GM19467 (cell line): Measurements from ENCODE around the gene CISD1.

ENCODE experiments used
- ATAC-seq: cut with Tn5 transposase; IDR thresholded peaks from one replicate; pipeline ENCODE4 v1.9.1; 2021; ENCODE audit warnings: mild to moderate bottlenecking, moderate library complexity; ENCODE audit not compliant: unreplicated experiment

CISD1 gene

DNA sequence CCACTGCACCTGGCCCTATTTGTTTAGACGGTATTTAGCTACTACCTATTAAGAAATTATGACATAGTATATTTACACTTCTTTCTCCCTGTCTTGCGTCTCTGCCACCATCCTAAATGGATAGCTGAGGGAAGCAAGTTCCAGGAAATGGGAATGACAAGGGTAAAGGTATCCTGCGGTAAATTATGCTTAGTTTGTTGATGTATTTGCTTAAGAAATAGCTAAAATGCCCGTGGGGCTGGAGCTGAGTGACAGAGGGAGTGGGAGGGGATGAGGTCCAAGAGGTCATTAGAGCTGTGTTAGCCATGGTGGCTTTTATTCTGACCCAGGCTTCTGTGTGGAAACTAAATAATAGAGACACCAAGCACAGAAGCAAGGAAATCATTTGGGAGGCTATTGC is 36.9 kb downstream of the CISD1 start:
- ATAC-seq = no peak

DNA sequence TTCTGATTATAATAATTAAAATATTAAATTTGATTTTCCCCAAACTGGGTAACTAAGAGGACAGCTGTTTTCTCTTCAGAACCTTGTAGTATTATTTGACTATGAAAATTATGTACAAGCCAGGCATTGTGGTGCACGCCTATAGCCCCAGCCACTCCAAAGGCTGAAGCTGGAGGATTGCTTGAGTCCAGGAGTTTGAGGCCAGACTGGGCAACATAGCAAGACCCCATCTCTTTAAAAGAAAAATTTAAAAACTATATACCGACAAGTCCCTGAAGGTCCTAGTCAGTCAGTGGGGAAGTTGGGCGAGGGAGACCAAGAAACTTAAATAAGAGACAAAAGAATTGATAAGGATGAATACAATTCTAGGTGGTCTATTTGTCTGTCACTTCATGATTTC is 38.7 kb downstream of the CISD1 start:
- no peak for ATAC-seq

DNA sequence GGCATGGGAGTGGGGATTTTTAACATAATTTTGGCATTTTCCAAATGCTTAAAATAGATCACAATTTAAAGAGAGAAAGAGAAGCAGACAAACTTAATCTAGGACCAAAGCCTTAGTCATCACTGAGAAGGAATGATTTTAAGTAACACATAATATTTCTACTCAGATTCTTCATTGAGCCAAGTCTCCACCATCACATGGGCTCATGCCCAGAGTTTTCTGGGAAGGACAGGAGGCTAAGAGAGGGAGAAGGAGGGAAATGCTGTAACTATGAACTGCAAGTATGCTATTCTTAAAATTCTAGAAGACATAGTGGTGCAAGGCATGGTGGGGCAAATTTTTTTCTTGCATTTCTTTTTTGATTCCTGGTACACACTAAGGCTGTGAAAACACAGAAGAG is 42.1 kb downstream of the CISD1 start:
- no peak for ATAC-seq

DNA sequence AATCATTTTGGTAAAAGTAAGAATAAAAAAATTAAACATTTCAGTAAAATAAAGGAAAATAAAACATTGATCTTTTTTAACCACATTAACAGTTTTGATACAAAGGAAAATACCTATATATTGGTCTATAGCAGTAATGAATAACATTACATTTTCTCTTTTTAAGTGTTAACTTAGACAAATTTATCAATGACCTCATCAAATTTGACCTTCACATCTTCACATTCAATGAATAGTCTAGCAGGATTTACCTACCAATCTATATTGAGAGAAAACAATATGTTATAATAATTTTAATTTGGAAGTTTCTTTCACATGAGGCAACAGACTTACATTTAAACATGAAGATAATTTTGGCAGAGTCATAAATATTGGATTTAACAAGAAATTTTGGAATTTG is 47.9 kb downstream of the CISD1 start:
- no peak for ATAC-seq

DNA sequence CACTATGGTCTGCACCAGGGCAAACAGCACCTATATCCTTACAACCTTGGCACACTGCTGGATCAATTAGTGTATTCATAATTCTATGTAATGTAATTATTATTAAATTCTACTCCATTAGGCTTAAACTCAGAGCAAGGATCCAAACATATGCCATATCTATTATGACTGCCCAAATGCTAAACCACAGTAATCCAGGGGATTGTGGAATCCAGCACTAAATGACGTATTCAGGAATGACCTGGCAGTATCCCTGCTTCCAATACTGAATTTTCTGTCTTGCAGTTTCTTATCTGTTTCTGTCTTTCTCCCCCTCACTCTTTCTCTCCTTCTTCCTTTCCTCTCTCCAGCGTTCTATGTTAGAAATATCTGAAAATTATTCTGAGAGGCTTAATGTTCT is 49.4 kb downstream of the CISD1 start:
- ATAC-seq = no peak

DNA sequence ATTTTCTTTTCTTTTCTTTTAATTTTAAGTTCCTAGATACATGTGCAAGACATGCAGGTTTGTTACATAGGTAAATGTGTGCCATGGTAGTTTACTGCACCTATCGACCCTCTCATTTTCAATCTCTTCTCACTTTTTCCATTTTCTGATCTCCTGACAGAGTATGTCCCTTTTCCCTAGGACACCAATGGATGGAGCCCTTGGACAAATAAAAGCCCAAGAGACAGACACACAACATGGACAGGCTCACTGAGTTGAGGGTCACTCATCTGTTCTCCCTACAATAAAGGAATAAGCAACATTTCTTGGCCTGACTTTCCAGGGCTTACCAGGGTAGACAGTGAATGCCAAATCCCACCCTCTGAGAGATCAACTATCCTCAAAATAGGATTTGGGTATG is 50.6 kb downstream of the CISD1 start:
- no peak for ATAC-seq

DNA sequence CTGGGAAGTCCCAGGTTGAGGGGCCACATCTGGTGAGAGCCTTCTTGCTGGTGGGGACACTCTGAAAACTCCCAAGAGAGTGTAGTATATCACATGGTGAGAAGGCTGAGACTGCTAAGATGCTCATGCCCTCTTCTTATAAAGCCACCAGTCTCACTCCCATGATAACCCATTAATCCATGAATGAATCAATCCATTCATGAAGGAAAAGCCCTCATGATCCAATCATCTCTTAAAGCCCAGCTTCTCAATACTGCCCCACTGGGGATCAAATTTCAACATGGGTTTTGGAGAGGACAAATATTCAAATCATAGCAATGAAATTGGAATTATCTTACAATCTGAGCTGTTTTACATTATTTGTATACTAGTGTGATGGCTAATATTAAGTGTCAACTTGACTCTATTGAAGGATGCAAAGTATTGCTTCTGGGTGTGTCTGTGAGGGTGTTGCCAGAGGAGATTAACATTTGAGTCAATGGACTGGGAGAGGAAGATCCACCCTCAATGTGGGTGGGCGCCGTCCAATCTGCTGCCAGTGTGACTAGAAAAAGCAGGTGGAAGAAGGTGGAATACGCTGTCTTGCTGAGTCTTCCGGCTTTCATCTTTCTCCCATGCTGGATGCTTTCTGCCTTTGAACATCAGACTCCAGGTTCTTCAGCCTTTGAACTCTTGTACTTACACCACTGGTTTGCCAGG is 51.5 kb downstream of the CISD1 start:
- ATAC-seq = no peak

DNA sequence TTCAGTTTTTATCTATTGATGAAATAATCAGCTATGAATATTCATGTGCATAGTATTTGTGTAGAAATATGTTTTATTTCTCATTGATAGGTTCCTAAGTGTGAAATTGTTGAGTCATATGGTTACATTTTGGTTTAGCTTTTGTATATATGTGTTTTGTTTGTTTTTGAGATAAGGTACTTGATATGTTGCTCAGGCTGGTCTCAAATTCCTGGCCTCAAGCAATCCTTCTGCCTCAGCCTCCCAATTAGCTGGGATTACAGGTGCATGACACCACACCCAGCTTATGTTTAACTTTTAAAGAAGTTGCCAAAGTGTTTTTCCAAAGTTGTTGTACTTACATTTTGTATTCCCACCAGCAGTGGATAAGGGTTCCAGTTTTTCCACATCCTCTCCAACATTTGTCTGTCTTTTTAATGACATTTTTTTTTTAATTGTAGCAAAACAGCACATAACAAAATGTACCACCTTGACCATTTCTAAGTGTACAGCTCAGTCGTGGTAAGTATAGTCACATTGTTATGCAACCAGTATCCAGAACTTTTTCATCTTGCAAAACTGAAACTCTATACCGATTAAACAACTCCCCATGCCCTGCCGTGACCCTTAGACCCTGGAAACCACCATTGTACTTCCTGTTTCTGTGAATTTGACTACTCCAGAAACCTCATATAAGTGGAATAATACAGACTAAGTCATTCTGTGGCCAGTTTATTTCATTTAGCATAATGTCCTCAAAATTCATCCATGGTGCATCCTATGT is 53.3 kb downstream of the CISD1 start:
- ATAC-seq = peak; percentile 86

DNA sequence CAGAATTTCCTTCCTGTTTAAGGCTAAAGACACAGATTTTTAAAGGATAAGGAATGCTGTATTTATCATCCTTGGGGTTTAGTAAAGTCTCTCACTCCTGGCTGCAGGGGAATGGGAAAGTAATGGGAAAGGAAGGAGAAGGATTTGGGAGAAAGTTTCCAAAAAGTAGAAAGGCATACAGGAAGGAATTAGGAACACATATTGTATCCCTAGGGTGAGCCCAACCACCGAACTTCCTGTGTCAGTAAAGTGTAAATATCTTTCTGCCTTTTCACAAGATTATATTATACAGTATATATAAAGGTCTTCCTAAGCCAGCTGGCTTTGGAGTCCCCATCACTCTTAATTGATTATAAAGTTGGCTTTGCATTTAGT is 53.9 kb downstream of the CISD1 start:
- no peak for ATAC-seq

DNA sequence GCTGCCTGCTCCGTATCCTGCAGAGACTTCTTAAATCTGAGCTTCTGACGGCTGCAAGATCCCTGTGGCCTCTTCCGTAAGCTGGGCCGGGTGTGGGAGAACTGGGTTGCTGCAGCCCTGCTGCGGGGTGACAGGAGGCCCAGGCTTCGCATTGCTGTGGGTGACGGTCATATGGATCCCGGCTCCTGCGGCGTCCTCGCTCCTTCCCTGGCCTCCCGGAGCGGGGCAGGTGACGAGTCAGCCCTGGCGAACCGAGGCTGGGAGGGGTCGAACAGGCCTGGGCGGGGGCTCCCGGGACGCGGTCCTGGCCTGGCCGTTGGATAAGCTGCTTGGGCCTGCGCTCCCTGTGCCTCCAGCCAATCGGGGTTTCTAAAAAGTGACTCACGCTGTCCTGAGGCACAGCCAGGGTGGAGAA is 58.0 kb downstream of the CISD1 start:
- no peak for ATAC-seq

DNA sequence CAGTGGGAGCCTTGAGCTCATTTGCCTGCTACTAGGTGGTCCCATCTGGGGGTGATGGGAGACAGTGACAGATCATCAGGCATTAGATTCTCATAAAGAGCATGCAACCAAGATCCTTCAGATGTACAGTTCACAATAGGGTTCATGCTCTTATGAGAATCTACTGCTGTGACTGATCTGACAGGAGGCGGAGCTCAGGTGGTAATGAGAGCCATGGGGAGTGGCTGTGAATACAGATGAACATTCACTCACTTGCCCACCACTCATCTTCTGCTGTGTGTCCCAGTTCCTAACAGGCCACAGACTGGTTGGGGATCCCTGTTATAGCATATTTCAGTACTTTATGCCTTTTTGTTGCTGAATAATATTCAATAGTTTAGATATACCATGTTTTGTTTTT is 59.3 kb downstream of the CISD1 start:
- no peak for ATAC-seq

DNA sequence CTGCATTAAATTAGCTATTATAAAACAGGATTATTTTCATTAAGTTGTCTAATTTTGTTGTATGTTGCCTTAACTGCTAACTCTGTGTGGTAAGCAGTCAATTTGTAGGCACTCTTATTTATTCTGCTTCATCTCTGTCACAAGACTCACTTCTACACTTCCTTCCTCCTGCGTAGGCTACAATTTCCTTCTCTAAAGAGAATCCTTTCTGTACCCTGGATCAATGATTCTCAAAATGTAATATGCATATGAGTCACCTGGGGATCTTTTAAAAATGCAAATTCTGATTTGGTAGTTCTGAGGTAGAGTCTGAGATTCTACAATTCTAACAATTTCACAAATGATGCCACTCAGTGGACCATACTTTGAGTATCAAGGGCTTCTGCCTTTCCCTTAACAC is 61.5 kb downstream of the CISD1 start:
- no peak for ATAC-seq

DNA sequence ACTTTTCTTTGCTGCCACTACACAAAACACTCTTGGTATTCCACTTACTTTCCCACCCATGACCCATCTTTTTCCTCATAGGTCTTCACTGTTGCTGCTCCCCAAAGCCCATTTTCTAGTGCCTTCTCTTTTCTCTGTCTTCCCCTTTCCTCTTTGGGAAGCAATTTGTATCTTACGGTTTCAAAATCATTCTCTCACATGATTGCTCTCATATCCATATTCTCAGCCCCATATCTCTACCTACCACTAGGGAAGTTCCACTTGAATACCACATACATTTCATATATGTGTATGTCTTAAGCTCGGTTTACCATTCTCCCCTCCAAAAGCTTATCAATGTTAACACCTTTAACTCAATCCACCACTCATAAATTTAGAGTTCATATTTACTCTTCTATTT is 62.7 kb downstream of the CISD1 start:
- ATAC-seq = no peak

DNA sequence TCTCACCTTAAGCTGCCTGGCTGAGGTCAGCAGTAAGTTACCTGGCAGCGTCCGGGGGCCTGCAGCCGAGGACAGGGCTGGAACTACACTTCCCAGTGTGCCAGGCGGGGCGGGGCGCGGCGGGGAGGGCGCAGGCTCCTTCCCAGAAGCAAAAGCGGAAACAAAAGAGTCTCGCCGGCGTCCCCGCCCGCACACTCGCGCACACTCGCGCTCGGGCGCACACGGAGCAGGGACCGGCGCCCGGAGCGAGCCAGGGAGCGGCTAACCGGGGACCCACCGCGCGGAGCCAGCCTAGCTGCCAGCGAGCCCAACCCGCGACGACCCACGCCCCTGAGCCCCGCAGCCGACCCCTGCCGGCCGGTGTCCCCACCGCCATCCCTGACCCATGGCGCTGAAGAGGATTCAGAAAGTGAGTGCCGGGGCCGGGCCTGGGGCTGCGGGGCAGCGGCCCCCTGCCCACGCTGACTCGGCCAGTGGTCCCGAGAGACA is 65.9 kb downstream of the CISD1 start, which contains the start of gene UBE2D1:
Gene UBE2D1, plus strand, starts transcription at position 190 of the 489 bp plus-strand sequence. Its CDS starts 196 bp downstream, at position 386.
- peak; percentile 99 for ATAC-seq

DNA sequence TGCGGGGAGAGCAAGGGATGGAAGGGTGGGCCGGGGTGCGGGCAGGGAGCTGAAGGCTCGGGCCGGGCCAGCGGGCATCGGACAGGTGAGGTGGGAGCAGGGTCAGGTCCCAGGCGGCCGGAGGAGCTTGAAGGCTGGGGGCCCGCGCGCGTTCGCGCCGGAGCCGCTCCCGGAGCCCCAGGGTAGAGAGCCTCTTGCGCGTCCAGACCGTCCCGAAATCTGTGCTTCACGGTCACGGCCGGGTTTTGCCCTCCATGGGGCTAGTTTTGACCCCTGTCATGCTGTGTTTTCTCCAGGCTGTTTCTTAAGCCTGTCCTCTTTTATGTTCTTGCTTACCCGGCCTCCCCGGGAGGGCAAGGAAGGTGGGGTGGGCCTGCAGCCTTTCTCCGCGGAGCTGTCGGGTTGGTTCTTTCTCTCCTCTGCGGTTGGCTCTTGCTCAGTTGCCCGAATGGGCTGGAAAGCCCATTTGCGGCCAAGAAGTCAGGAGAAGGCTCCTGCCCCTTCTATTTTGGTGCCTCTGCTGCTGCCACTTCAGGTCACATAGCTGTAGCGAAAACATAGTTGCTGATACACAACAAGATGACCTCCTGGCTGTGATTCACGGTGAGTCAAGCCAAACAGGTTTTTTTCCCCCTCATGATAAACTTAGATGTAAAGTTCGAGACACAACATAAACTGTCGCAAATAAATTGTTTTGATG is 66.5 kb downstream of the CISD1 start:
- ATAC-seq = peak; percentile 39

DNA sequence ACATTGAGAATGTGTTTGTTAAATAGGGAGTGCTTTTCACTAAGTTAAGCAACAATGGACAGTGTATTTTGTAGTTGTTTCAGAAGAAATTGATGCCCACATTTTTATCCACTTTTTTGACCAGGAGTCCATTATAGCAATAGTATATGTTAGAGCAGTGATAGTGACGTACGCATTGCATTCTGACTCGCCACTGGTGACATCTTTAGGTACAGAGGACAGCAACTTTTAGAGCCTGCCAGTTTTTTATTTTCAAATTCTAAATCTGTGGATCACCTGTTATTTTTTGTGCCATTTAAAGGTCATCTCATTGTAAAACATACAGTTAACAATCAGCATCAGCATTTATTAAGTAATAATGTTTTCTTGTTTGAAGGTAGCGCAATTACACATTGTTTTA is 67.3 kb downstream of the CISD1 start:
- ATAC-seq = no peak
